NCI-H69 (cell line): ENCODE measurements around the gene ASB15.

ENCODE experiments used
- DNase-seq: peaks from one replicate; lab custom pipeline; 2025; lab: John Stamatoyannopoulos, UW

Gene ASB15

GRCh38 chr7:123665896-123666295, 64.3 kb downstream of the ASB15 start:
- peak; percentile 21 for DNase-seq

DNA sequence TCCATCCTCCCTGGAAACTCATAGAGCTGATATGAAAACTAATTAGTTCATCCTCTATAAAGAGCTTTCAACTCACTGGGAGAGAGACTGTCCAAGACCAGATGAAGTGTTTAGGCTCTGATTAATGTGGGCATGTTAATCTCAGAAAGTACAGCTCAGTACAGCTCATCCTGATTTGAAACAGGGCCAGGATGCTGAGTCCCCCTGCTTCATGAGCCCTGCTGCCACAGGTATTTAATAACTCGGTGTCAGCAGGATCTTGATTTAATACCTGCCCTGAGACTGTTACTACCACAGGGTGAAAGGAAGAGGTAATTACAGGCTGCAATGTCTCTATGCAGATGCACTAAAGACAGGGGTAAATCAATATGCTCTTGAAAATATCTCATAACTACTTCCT, 64.9 kb downstream of the ASB15 start:
- peak; percentile 97 for DNase-seq

DNA sequence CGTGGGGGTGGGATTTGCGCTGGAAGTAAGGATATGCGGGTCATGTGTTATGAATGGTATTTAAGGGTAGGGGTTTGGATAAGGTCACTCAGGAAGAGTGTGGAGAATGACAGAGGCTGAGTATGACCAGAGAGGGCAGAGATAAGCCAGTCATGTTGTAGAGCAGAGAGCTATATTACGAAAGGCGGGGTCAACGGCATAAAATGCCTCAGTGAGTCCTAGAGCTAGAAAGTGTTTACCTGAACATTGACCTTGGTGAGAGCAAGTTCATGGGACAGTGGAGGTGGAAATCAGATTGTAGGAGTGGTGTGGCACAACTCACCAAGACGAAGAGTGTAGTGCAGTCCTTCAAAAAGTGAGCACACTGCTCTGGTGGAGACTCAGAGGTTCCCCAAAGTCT, 67.9 kb downstream of the ASB15 start:
- DNase-seq, result no peak

- no peak for DNase-seq
These were observed 71.6 kb downstream of the ASB15 start for GRCh38 chr7:123673137-123673732.

DNA sequence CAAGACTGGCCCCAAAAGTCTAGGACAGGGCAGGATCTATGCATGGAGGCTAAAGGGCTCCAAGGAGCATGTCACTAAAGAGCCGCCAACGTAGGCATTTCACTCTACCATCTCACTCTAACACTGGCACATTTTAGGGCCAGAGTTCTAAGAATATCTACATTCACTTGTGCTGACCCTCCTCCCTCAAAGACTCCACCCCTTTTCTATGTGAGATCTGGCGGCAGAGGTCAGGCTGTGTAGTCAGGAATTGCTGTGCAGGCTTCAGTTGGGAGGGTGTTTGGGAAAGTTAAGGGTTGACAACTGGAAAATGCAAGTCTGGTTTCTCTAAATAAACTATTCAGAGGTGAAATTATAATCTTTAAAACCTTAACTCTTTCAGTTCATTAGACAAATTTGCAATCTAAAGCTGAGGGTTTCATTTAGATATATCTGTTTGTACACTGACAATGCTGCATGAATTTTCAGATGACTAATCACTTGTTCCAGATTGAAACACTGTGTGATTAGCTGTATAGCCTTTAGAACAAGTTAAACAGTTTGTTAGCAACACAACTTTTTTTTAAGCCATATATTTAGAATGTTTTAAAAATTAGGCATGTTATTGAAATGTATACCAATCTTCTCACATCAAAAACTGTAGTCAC, 72.3 kb downstream of the ASB15 start:
- no peak for DNase-seq

GRCh38 chr7:123674399-123675180, 73.0 kb downstream of the ASB15 start:
- no peak for DNase-seq

- DNase-seq, result no peak
These were observed 73.5 kb downstream of the ASB15 start for GRCh38 chr7:123675181-123675473.

GRCh38 chr7:123677061-123677715, 75.6 kb downstream of the ASB15 start:
- no peak for DNase-seq

DNA sequence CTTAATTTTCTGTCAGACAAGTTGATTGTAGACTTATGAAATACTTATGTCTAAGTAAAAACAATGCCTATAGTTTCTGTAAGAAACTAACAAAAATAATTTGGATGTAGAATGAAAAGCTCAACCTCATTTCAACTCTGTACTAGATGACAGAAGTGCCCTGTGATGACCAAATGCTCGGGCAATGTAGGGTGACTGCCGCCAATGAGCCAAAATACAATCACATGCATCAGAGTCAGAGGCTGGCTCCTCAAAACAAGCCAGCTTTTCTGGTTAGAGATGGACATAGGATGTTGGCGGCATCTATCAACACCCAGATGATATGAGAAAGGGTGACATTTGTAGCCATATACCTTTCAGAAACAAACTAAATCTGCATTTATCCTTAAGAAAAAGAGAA, 78.0 kb downstream of the ASB15 start:
- no peak for DNase-seq

DNA sequence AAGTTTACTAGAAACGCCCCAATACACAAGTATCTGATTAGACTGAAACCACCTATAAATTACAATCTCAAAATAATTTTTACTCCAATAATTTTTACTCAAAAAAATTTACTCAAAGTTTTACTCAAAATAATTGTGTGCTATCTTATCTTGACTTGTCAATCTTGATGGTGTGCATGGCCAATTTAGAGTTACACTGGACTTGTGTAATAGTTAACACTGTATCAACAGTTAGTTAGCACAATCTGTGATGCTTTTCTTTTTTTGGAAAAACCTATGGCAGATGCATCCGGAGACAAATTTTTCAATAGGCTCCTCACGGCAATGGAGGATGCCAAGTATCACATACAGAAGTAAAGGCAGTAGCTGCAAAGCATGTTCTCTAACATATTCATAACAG, 79.0 kb downstream of the ASB15 start:
- no peak for DNase-seq

DNA sequence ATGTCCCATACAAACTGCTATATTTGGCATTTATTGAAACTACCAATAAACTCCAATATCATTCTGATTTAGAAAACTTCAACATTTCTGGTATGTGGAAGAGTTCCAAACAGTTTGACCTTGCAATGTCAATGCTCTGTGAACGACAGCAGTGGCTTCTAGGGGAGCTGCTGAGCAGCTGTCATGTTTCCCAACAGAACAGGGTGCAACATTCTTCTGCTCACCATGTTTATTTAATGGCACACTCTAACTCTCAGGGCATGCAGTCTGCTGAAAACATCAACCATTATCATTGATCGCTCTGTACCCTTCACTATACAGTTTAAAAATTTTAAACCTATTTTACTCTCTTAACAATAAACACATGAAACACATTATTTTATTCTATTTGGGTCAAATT, 79.9 kb downstream of the ASB15 start:
- no peak for DNase-seq

DNA sequence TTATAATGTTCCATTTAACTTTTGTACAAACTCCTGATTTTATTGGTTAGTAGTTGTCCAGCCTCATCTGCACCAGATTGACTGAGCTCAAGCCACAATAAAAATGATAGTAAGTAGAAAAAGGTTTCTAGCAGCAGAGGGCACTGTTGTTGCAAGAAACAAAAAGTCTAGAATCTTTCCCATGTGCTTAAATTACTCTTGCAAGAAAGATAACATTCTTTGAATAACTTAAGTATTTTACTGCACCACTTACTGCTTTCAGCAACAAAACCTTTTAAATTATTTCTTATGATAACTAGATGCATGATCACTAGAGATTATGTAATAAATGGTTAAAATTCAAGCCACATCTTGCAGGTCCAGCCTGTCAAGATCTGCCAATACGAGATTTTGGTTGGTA, 81.1 kb downstream of the ASB15 start:
- peak; percentile 68 for DNase-seq

DNA sequence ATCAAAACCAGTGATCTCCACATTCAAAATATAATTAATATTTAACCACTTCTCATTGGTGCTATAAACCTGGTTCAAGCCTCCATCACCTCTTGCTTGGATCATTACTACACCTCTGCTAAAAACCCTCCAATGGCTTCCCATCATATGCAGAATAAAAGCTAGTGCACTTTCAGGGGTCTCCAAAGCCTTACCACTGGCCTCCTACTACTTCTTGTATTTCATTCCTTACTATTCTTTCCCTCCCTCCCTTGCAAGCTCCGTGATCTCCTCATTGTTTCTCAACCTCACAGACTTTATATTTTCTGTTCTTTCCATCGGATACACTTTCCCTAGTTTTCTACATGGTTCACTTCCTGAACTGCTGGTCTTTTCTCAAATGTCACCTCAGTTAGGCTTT, 85.5 kb downstream of the ASB15 start:
- DNase-seq, result no peak

- DNase-seq, result no peak
These were observed 86.1 kb downstream of the ASB15 start for GRCh38 chr7:123687727-123688126.
